HPDE6-E6E7 (cell line): Measurements from ENCODE around the gene CWC22.
"Not testable (repeated sequence)": the region's sequence is repeated elsewhere in the genome, so short reads cannot be mapped to it uniquely, and the experiment has no call there.

Source experiments
- DNase-seq: peaks from one replicate; pipeline ENCODE4 v3.0.0; 2011; ENCODE audit warnings: missing footprints; ENCODE audit errors: extremely low spot score

CWC22 gene

DNA sequence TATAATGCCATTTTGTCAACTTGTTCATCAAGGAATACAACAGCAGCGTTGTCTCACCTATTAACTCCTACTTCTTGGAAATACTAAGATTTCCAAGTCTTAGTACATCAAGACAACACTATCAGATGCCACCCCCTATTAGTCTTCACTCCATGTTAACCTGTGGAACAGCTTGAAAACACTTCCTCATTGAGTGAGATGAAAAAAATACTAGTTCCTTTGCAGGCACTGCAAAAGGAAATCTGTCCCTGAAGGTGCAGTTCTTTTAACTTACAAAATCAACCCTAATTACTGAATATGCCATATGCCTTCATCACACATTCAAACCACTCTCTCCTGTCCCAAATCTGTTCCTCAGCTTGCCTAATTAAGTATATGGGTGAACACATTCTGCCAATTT is 4.0 kb downstream of the CWC22 start:
- DNase-seq, result no peak

DNA sequence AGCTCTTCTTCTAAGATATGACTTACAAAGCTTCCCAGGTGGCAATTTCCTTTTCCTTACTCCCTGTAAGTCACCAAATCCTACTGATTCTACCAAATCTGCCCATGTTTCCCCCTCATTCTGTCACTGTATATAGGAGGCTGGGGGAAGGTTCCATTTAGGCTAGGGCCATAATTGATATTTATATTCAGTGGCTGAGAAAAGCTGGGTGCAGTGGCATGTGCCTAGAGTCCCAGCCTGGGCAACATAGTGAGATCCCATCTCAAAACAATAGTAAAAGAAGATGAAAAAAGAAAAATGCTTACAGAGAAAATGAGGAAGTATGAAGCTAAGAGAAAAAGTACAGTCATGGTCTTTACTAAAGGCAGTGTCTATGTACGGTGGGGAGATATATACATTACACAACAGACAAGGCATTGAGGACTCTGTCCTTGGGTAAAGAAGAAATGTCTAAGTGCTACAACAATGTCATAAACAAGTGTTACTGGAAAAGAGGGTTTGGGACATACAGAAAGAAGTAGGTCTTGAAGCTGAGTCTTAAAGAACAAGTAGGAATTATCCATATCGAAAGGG is 4.8 kb downstream of the CWC22 start:
- DNase-seq, result no peak

DNA sequence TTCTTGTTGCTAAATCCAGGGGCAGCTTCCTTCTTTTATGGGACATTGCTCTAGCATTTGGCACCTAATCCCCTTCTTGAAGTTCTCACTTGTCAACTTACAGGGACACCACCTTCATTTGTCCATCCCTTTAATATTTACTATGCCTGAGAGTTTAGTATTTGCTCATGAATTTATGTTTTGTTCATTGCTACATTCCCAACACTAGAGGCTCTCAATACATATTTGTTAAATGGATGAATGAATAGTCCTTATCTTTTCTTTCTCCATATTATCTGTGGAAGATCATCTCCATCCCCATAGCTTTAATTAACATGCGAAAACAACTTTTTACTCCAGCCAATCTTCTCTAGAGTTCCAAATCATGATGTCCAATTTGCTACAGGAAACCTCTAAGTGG is 5.4 kb downstream of the CWC22 start:
- no peak for DNase-seq

DNA sequence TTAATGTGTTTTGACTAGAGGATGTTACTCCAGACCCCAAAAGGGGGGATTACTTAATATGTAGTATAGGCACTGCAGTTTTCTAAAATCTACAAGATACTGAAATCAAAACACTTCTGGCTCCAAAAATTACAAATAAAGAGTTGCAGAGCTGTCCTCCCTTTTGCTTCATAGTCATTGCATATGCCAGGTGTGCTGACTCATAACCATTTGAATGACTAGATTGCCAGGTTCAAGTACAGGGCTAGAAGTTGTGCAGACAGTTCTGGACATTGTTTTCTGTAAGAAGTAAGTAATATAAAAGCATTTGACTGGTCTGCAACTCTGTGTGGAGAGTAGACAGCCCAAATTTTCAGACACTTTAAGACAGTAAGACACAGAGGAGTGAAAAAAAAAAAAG is 6.7 kb downstream of the CWC22 start:
- no peak for DNase-seq

DNA sequence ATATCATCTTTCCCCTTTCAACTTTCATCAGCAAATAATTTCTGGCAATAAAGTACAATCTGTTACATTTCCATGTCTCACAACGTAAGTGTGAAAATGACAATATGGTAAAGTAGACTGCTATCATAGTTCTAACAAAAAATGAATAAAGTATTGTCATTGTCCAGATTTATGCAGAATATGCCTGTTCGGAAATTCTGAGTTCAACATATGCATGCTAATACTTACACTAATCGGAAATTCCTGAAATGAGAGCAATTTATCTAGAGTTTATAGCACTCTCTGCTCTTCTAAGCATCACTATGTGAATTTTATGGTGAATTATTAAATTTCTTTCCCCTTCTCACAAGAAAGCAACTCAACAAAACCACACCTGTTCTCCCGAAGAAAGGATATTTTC is 8.1 kb downstream of the CWC22 start:
- no peak for DNase-seq

DNA sequence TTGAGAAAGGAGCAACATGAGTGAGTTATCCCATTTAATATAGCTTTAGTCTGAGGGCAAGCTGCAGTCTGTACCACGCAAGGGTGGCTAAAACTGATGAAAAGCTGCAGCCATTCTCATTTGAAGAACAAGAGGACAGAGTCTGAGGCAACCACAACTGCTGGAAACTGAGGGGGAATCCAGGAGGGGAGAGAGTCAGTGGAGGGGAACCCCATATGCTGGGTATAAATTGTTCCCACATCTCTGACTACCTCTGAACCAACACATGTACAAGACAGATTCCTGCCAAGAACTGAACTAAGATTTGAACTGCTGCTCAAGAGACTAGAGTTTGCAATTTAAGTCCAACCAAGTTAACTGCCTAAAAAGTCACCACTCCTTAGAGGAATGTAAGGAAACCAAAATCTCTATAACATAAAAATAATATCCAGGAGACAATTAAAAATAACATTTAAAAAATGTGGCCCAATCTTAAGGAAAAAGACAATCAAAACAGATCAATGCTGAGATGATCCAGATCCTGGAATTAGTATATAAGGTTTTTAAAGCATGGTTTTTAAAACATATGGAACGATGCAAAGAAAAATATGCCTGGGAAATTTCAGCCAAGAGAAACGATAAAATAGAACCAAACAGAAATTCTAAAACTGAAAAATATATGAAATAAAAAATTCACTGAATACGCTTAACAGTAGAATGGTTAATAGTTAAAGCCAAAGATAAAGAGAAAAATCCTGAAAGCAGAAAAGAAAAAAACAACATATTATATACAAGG is 11.2 kb downstream of the CWC22 start:
- DNase-seq, result no peak

DNA sequence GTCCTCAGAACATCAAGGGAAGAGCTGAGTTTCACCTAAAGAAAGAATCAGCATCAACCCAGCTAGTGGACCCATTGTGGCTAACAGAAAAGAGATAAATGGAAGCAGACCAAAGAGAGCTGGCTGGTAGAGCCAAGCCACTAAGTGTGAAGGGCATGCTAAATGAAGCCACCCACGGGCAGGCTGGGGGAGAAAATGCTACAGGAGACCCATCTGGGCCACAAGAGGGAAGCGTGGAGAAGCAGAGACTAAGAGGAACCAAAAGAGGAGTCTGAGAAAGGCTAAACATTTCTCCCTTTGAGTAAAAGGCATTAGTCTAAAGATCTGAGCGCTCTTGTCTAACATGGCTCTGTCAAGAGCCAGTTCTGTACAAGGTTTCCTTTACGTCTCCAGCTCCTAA is 15.8 kb downstream of the CWC22 start:
- no peak for DNase-seq

DNA sequence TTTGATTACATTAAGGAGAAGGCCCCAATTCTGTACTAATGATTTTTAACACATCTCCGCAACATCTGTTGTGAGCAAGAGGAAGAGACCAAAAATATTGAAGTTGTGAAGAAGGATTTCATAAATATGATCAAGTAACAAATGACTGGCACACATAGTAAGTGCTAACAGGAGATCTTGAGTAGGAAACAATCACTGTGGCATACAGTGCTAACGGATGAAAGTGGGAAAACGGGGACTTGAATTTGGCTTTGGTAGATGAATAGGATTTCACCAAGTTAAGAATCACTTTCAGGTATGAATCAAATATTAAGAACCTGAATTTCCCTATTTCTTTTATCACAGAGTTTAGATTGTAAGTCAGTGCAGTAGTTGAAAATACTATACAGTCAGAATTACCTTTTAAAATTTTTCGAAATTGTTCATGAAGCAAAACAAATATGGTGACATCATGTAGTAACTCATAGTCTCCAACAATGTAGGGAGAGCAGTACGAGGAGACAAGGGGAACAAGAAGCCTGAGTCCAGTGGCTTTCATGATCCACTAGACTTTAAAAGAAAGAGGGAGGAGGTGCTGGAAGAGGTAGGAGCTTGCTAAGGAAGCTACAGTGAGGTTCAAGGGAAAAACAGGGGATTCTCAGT is 16.3 kb downstream of the CWC22 start:
- DNase-seq, result no peak

DNA sequence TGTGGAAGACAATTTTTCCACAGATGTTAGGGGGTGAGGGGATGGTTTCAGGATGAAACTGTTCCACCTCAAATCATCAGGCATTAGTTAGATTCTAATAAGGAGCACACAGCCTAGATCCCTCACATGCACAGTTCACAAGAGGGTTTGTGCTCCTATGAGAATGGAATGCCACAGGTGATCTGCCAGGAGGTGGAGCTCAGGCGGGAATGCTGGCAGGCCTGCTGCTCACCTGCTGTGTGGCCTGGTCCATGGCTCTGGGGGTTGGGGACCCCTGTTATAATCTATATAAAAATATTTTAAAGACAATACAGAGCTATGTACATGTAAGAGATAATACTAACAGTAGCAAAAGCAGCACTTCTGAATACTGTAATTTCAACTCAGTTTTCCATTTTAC is 19.2 kb downstream of the CWC22 start:
- DNase-seq, result no peak

DNA sequence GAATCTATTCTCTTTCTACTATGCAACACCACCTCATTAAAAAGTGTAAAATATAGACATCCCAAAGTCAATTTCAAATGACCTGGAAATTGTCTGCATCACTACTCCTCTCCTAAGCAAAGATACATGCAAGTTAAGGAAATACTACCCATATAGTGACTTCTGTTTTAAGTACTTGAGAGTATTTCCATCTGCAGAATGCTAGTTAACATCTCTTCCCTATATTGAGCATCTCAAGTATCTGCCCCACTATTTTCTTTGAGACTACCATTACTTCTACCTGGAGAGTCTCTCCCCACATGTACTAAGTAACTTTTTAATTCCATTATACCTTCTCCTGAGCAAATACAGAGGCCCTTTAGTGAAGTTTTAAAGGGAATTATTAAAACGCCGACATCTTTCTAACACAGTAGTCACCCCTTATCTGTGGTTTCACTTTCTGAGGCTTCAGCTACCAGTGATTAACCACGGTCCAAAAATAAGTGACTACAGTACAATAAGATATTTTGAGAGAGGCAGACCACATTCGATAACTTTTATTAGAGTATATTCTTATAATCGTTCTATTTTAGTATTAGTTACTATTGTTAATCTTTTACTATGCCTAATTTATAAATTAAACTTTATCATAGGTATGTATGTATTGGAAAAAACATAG is 21.8 kb downstream of the CWC22 start:
- no peak for DNase-seq

DNA sequence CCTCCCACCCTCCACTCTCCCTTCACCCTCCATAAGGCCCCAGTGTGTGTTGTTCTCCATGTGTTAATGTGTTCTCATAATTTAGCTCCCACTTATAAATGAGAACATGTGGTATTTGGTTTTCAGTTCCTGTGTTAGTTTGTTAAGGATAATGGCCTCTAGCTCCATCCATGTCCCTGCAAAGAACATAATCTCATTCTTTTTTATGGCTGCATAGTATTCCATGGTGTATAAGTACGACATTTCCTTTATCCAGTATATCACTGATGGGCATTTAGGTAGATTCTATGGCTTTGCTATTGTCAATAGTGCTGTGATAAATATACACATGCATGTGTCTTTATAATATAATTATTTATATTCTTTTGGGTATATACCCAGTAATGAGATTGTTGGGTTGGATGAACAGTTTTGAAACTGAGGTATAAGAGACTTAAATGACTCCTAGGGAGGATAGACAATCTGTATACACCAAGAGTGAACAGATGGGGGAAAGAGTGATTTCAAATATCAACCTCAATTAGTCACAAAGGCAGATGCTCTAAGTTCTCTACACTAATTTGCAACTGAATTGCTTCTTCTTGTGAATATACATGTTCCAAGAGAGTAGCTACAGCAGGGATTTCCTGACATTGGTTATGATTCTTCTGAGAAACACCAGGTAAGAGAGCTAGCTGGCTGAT is 23.7 kb downstream of the CWC22 start:
- DNase-seq, result no peak

DNA sequence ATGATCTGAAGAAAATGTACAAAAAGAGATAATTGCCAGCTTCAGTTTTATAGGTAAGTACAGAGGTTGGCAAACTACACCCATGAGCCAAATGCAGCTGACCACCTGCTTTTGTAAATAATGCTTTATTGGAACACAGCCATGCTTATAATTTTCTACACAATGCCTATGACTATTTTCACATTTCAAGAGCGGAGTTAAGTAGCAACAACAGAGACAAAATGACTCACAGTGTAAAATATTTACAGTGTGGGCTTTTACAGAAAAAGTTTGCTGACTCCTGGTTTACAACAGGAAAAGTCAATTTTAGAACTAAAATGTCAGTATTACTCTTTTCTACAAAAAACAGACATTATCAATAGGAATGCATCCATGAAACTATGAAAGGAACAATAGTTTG is 26.0 kb downstream of the CWC22 start:
- no peak for DNase-seq

DNA sequence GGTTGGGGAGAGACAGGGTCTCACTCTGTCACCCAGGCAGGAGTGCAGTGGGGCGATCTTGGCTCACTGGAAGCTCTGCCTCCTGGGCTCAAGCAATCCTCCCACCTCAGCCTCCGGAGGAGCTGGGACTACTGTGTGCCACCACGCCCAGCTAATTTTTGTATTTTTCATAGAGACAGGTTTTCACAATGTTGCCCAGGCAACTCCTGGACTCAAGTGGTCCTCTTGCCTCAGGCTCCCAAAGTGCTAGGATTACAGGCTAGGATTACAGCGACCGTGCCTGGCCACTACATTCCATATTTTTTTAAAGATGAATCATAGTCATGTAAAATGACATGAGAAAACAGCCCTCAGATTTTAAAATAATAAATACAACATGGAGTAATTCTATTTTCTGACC is 32.3 kb downstream of the CWC22 start:
- DNase-seq, result no peak

DNA sequence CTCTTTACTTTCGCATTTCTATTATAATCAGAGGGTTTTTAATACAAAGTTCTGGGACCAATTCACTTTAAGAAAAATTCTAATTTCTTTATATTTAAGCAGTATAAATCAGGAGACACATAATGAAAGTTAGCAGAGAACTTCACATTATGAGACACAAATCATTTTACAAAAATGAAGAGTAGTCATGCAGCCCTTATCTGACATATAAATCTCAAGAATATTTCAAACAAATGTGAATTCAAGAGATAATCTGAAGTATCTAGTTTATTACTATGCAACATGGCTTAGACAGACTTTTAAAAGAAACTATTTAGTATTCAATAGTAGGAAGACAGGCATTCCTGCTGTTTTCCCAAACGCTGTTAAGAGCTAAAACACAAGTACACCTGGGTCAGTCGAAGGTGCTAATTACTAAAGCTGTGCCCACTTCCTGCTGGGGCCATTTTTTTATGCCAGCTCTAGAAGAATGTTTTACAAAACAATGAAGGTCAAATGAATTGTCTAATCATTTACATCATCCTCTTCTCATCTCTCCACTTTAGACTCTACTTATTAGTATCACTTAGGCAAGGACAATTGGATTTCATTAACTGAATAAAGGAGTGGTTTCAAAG is 40.2 kb downstream of the CWC22 start:
- DNase-seq, result no peak

DNA sequence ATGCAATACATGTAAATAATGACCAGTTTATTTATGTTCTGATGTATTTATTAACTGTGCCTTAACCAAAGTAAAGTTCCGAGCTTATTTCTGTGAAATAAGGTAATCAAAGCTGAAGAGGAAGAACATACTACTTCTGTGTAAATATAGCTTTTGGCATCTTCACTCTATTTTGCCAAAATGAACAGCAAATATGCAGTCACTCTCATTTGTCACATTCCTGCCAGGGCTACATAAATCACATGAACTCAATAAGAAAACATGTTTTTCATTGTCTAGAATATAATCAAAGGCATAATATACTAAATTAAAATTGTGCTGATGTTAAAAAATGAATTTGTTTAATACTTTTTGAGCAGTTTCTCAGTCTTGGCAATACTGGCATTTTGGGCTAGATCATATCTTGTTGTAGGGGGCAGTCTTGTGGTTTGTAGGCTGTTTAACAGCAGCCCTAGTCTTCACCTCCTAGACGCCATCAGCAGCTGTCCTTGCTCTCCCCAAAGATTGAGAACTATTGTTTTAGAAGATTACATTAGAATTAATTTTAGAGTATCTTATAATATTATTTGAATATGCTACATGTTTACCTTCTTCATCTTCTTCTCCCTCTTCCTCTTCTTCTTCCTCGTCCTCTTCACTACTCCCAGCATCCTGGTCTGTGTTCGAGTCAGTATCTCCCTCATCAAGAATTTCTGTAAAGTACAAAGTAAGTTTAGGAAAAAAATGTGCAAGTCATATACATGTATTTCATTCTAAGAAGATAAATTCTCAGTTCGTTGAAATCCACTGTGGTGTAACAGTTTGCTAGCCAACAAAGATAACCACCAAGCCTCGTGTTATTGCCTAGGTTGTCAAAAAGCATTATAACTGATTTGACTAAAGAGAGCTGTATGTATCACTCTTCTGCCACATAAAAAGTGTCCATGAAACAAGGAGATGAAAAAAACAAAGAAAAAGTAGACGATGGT is 41.5 kb downstream of the CWC22 start:
- DNase-seq, result no peak

DNA sequence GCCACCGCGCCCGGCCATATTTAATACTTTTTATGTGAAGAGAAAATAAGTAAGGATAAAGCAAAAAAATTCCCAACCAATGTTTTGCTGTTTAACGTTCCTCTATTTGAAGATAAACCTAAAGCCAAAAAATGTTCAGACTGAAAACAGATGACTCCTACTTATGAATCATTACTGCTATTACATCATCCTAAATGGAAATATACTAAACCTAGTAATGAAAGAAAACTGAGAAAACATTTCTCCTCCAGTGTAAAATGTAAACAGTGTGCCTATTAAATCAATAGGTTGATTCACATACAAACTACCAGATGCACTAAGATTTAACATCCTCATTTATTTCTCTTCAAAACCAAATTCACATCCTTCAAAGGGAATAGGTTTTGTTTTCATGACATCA is 43.5 kb downstream of the CWC22 start:
- peak; percentile 5 for DNase-seq

DNA sequence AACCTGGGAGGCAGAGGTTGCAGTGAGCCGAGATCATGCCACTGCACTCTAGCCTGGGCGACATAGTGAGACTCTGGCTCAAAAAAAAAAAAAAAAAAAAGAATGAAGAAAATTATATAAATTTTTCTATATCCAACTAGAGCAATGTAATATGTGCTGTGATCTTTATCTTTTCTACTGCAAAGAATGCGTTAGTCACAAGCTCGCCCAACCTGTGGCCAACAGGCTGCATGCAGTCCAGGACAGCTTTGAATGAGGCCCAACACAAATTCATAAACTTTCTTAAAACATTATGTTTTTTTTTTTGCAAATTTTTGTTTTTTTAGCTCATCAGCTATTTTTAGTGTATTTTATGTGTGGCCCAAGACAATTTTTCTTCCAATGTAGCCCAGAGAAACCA is 48.8 kb downstream of the CWC22 start:
- not testable (repeated sequence) for DNase-seq

DNA sequence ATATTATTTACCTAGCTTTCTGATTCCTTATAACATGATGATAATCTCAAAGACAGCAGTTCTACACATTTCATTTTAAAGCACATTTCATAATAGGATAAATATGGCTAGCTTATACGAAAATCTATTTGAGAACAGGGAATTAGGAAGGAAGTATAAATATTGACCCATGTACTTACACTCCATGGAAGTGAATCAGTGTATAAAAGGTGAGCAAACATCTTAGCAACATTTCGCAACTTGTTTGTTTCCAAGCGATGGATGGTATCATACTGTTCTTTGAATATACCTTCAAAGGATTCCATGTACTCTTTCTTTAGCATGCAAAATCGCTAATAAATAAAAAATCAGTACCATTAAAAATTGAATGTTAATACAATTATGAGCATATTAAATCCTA is 53.1 kb downstream of the CWC22 start:
- no peak for DNase-seq

DNA sequence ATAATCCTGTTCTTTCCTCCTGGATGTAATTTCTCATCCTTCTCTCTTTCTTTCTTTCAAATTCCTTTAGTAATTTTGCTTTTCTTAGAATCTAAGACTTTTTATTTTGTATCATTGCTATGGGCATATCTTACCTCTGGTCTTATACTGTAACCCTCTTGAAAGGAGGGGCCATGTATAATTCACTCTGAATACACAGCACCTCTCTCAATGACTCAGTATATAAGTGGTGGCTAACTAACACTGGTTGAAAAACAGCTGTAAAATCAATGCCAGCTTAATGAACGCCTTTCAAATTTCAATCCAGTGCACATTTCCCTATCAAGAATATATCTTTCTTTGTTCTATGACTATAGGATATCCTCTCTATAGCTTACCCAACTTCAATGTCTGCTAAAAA is 53.7 kb downstream of the CWC22 start:
- no peak for DNase-seq

DNA sequence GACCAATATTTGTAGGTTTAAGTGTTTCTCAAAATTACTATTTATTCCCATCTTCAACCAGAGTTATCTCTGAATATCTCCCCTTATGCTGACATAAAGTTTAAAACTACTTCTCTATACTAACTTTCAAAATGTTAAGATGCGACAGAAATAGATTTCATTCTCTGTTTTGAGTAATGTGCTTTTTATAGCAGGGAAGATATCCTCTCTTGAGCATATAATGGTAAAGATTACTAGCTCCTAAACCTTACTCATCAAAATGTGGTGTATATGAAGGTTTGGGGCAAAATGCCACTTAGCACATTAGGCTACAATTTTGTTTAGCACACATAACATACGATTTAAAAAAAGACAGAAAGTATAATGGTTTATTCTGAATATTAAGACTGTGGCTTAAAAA is 54.4 kb downstream of the CWC22 start:
- DNase-seq, result no peak

DNA sequence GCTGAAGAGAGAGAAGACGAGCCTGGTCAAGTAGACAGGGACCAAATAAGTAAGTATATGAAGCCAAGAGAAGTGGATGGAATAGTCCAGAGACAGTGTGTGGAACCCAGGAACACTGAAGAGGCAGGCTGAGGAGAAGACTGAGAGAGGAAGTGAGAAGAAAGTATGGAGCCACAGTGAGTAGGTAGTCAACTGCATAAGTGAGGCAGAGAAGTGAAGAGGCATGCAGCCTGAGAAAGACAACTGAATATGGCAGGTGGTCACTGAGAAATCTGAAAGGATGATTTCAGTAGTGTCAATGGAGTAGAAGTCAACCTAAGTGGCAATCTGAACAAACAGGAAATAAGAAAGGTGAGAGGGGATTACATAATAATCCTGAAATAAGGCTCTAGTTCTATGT is 55.4 kb downstream of the CWC22 start:
- no peak for DNase-seq
